CD4-positive, CD25-positive, alpha-beta regulatory T cell (primary cell): ENCODE data around the gene LTF. TPM values are rescaled to one million over a fixed set of nuclear protein-coding genes. Genes with fewer than 3 reads are reported as not detected.

ENCODE experiments used
- ATAC-seq, 2 donors: fragments of 150-1000 bp; cut with Tn5 transposase; one replicate each; pipeline ENCODE4 v1.10.0; 2021; ENCODE audit warnings: low read depth in 2 of 2, moderate number of reproducible peaks in 2 of 2, moderate library complexity in 1 of 2
- DNase-seq, 3 donors: peaks; one replicate each; pipeline versions ENCODE4 v3.0.0 to v3.0.0-alpha.2; 2012 to 2022; ENCODE audit warnings: mixed read lengths in 1 of 3
- H3K27ac ChIP-seq: one replicate; pipeline ENCODE4 v1.7.0; 2013; ENCODE audit warnings: mild to moderate bottlenecking, low read length; ENCODE audit not compliant: insufficient read depth, poor library complexity, severe bottlenecking
- H3K27me3 ChIP-seq: one replicate; pipeline ENCODE4 v1.7.0; 2013; ENCODE audit warnings: low read length; ENCODE audit not compliant: control insufficient read depth, insufficient read depth
- H3K36me3 ChIP-seq: one replicate; pipeline ENCODE4 v1.7.0; 2013; ENCODE audit warnings: mild to moderate bottlenecking, low read length, moderate library complexity; ENCODE audit not compliant: control insufficient read depth, insufficient read depth
- H3K4me1 ChIP-seq: 2 replicates; pipeline ENCODE4 v1.7.0; 2013; ENCODE audit warnings: mild to moderate bottlenecking, low read length; ENCODE audit not compliant: insufficient read depth, control insufficient read depth, poor library complexity, severe bottlenecking
- H3K4me3 ChIP-seq: one replicate; pipeline ENCODE4 v1.7.0; 2013; ENCODE audit warnings: low read depth, mild to moderate bottlenecking, low read length, moderate library complexity
- H3K9me3 ChIP-seq, 2 experiments: 1 replicate in 1 of 2; 2 replicates in 1 of 2; pipeline ENCODE4 v1.7.0; 2013; ENCODE audit warnings: low read length in 2 of 2, mild to moderate bottlenecking in 1 of 2, moderate library complexity in 1 of 2; ENCODE audit not compliant: control insufficient read depth in 2 of 2
- H3K27ac Mint-ChIP-seq, 3 donors: one replicate each; pipeline ENCODE4 v1.8.0; 2020 to 2022; ENCODE audit warnings: mild to moderate bottlenecking in 3 of 3, mixed read lengths in 3 of 3, moderate library complexity in 2 of 3
- H3K27me3 Mint-ChIP-seq: one replicate; pipeline ENCODE4 v1.8.0; 2022; ENCODE audit warnings: mild to moderate bottlenecking, mixed read lengths
- H3K36me3 Mint-ChIP-seq: one replicate; pipeline ENCODE4 v1.8.0; 2020; ENCODE audit warnings: mixed read lengths
- H3K4me1 Mint-ChIP-seq, 4 donors: one replicate each; pipeline ENCODE4 v1.8.0; 2020 to 2022; ENCODE audit warnings: mixed read lengths in 4 of 4, mild to moderate bottlenecking in 1 of 4
- H3K4me3 Mint-ChIP-seq, 4 donors: one replicate each; pipeline ENCODE4 v1.8.0; 2020 to 2022; ENCODE audit warnings: mild to moderate bottlenecking in 4 of 4, mixed read lengths in 4 of 4, moderate library complexity in 3 of 4
- H3K9me3 Mint-ChIP-seq, 7 donors: one replicate each; pipeline ENCODE4 v1.8.0; 2020 to 2022; ENCODE audit warnings: mixed read lengths in 7 of 7, mild to moderate bottlenecking in 3 of 7, moderate library complexity in 2 of 7
- polyA plus RNA-seq, 4 donors: library from polyadenylated mRNA; unstranded; fragments of 300-500 nt; fragmentation: Illumina TruSeq; gene quantifications; one replicate each; pipeline ENCODE4 v1.2.3, GENCODE V29; 2021
- total RNA-seq: library from RNA; stranded (reverse); gene quantifications from one replicate; pipeline ENCODE4 v1.2.3, GENCODE V29; 2022

The LTF gene
- total and polyA plus RNA-seq, 5 donors from 2014 or later: not detected

- H3K27ac Mint-ChIP-seq: peak overlapping the region in 1 of 3 donors; percentile 70
- H3K9me3 Mint-ChIP-seq: no peaks in the 10 kb centered on the region
- no peak overlapping the region for H3K4me3 Mint-ChIP-seq
- H3K27me3 Mint-ChIP-seq: peaks cover 27% of the 10 kb centered on the region
- Histone ChIP-seq H3K36me3 (no peaks in the 10 kb centered on the region), H3K9me3 (no peaks in the 10 kb centered on the region), H3K4me3 (no peak overlapping the region), H3K4me1 (no peaks in the 10 kb centered on the region), H3K27me3 (peaks cover 1% of the 10 kb centered on the region), H3K27ac (no peak overlapping the region)
- no peaks in the 10 kb centered on the region for H3K4me1 Mint-ChIP-seq
- H3K36me3 Mint-ChIP-seq: no peaks in the 10 kb centered on the region
- DNase-seq: no peak
- no peak for ATAC-seq
Measured at GRCh38 chr3:46454606-46455005, 10.1 kb downstream of the LTF start.

GRCh38 chr3:46454209-46454595, 10.5 kb downstream of the LTF start:
- Histone ChIP-seq H3K9me3 (no peaks in the 10 kb centered on the region), H3K27ac (no peak overlapping the region), H3K4me3 (no peak overlapping the region), H3K4me1 (no peaks in the 10 kb centered on the region), H3K27me3 (peaks cover 1% of the 10 kb centered on the region), H3K36me3 (no peaks in the 10 kb centered on the region)
- DNase-seq (no peak), ATAC-seq (no peak)
- H3K27ac Mint-ChIP-seq: no peak overlapping the region
- no peaks in the 10 kb centered on the region for H3K9me3 Mint-ChIP-seq
- H3K4me3 Mint-ChIP-seq: no peak overlapping the region
- no peaks in the 10 kb centered on the region for H3K4me1 Mint-ChIP-seq
- H3K36me3 Mint-ChIP-seq: no peaks in the 10 kb centered on the region
- peaks cover 23% of the 10 kb centered on the region for H3K27me3 Mint-ChIP-seq

GRCh38 chr3:46453526-46454208, 11.0 kb downstream of the LTF start:
- ATAC-seq: no peak
- Mint-ChIP-seq H3K9me3 (no peaks in the 10 kb centered on the region), H3K27me3 (peaks cover 23% of the 10 kb centered on the region), H3K27ac (no peak overlapping the region), H3K4me1 (no peaks in the 10 kb centered on the region), H3K4me3 (no peak overlapping the region), H3K36me3 (no peaks in the 10 kb centered on the region)
- no peaks in the 10 kb centered on the region for H3K4me1 ChIP-seq
- H3K4me3 ChIP-seq: no peak overlapping the region
- no peaks in the 10 kb centered on the region for H3K36me3 ChIP-seq
- H3K27me3 ChIP-seq: peaks cover 1% of the 10 kb centered on the region
- H3K9me3 ChIP-seq: no peaks in the 10 kb centered on the region
- no peak overlapping the region for H3K27ac ChIP-seq
- DNase-seq: no peak

GRCh38 chr3:46449755-46450552, 14.8 kb downstream of the LTF start:
- Mint-ChIP-seq H3K27me3 (peaks cover 21% of the 10 kb centered on the region), H3K36me3 (no peaks in the 10 kb centered on the region), H3K27ac (no peak overlapping the region), H3K4me1 (no peaks in the 10 kb centered on the region), H3K9me3 (no peaks in the 10 kb centered on the region), H3K4me3 (no peak overlapping the region)
- no peak for DNase-seq
- ATAC-seq: no peak
- Histone ChIP-seq H3K27ac (no peak overlapping the region), H3K9me3 (no peaks in the 10 kb centered on the region), H3K36me3 (no peaks in the 10 kb centered on the region), H3K27me3 (peaks cover 1% of the 10 kb centered on the region), H3K4me3 (no peak overlapping the region), H3K4me1 (no peaks in the 10 kb centered on the region)

- Mint-ChIP-seq H3K4me3 (no peak overlapping the region), H3K36me3 (no peaks in the 10 kb centered on the region), H3K27ac (no peak overlapping the region), H3K9me3 (no peaks in the 10 kb centered on the region), H3K27me3 (peaks cover 14% of the 10 kb centered on the region), H3K4me1 (no peaks in the 10 kb centered on the region)
- no peak overlapping the region for H3K4me3 ChIP-seq
- H3K9me3 ChIP-seq: no peaks in the 10 kb centered on the region
- H3K4me1 ChIP-seq: no peaks in the 10 kb centered on the region
- no peaks in the 10 kb centered on the region for H3K36me3 ChIP-seq
- H3K27me3 ChIP-seq: peaks cover 1% of the 10 kb centered on the region
- DNase-seq (no peak), ATAC-seq (no peak)
- H3K27ac ChIP-seq: no peak overlapping the region
Measured at GRCh38 chr3:46448721-46449120, 16.0 kb downstream of the LTF start.

GRCh38 chr3:46447228-46447985, 17.3 kb downstream of the LTF start:
- H3K27me3 Mint-ChIP-seq: peaks cover 7% of the 10 kb centered on the region
- peak overlapping the region in 1 of 4 donors; percentile 2 for H3K4me3 Mint-ChIP-seq
- no peaks in the 10 kb centered on the region for H3K9me3 Mint-ChIP-seq
- Histone ChIP-seq H3K27me3 (no peaks in the 10 kb centered on the region), H3K4me1 (no peaks in the 10 kb centered on the region), H3K36me3 (no peaks in the 10 kb centered on the region), H3K9me3 (no peaks in the 10 kb centered on the region), H3K27ac (no peak overlapping the region), H3K4me3 (no peak overlapping the region)
- ATAC-seq: no peak
- no peak overlapping the region for H3K27ac Mint-ChIP-seq
- DNase-seq: no peak
- H3K36me3 Mint-ChIP-seq: no peaks in the 10 kb centered on the region
- no peaks in the 10 kb centered on the region for H3K4me1 Mint-ChIP-seq

GRCh38 chr3:46442576-46443530, 21.9 kb downstream of the LTF start:
- Histone ChIP-seq H3K27ac (no peak overlapping the region), H3K9me3 (no peaks in the 10 kb centered on the region), H3K27me3 (no peaks in the 10 kb centered on the region), H3K36me3 (no peaks in the 10 kb centered on the region), H3K4me1 (no peaks in the 10 kb centered on the region), H3K4me3 (no peak overlapping the region)
- Mint-ChIP-seq H3K27me3 (no peaks in the 10 kb centered on the region), H3K9me3 (peaks cover 0 to 2% (median 0%) of the 10 kb centered on the region in 7 donors), H3K4me1 (peaks cover 8 to 11% (median 9%) of the 10 kb centered on the region in 4 donors), H3K4me3 (no peak overlapping the region), H3K36me3 (no peaks in the 10 kb centered on the region), H3K27ac (no peak overlapping the region)
- DNase-seq (peak in 1 of 3 donors; percentile 71), ATAC-seq (no peak)
